HepG2 (cell line): ENCODE data around the gene LRTM2. TPM values are rescaled to one million over a fixed set of nuclear protein-coding genes. Genes with fewer than 3 reads are reported as not detected.

ENCODE experiments used
- CREB3 ChIP-seq: sonication (generic); formaldehyde crosslinking; IDR thresholded peaks from 2 replicates; pipeline ENCODE4 v1.5.0; 2020; ENCODE audit warnings: missing genetic modification reagents
- EEA1 ChIP-seq: sonication (generic); formaldehyde crosslinking; IDR thresholded peaks from 2 replicates; pipeline ENCODE4 v1.5.1; 2020; ENCODE audit warnings: mild to moderate bottlenecking, missing genetic modification reagents, borderline replicate concordance
- HDAC2 ChIP-seq: sonication (generic); formaldehyde crosslinking; IDR thresholded peaks from 2 replicates; pipeline ENCODE4 v1.4.0; 2020; ENCODE audit warnings: missing genetic modification reagents
- JDP2 ChIP-seq: sonication (generic); formaldehyde crosslinking; IDR thresholded peaks from 2 replicates; pipeline ENCODE4 v1.8.1; 2022; ENCODE audit warnings: missing genetic modification reagents, borderline replicate concordance
- KMT2A ChIP-seq: sonication (generic); formaldehyde crosslinking; IDR thresholded peaks from 2 replicates; pipeline ENCODE4 v1.4.0; 2020; ENCODE audit warnings: missing genetic modification reagents
- RAD21 ChIP-seq: fragments of 450-650 bp; formaldehyde crosslinking; IDR thresholded peaks from 2 replicates; pipeline ENCODE4 v1.5.0; 2020; ENCODE audit warnings: mild to moderate bottlenecking
- SAFB2 ChIP-seq: sonication (generic); formaldehyde crosslinking; IDR thresholded peaks from 2 replicates; pipeline ENCODE4 v1.5.1; 2020; ENCODE audit warnings: missing genetic modification reagents, low read depth, mild to moderate bottlenecking, borderline replicate concordance
- SP1 ChIP-seq, 2 experiments: fragments of 450-650 bp in 1 of 2; sonication (generic) in 1 of 2; formaldehyde crosslinking in 1 of 2; IDR thresholded peaks; 2 replicates each; pipeline versions ENCODE4 v1.4.0 to v1.6.1; 2016 to 2020; ENCODE audit warnings: missing genetic modification reagents in 1 of 2
- WIZ ChIP-seq: sonication (generic); formaldehyde crosslinking; IDR thresholded peaks from 2 replicates; pipeline ENCODE4 v1.5.1; 2020; ENCODE audit warnings: mild to moderate bottlenecking, missing genetic modification reagents
- ZMYM3 ChIP-seq: sonication (generic); formaldehyde crosslinking; IDR thresholded peaks from 2 replicates; pipeline ENCODE4 v1.5.1; 2020; ENCODE audit warnings: mild to moderate bottlenecking, missing genetic modification reagents
- ZNF18 ChIP-seq: sonication (generic); formaldehyde crosslinking; IDR thresholded peaks from 2 replicates; pipeline ENCODE4 v1.8.0; 2022; ENCODE audit warnings: mild to moderate bottlenecking, missing genetic modification reagents; ENCODE audit not compliant: insufficient replicate concordance
- ZNF232 ChIP-seq: sonication (generic); formaldehyde crosslinking; IDR thresholded peaks from 2 replicates; pipeline ENCODE4 v1.4.0; 2020; ENCODE audit warnings: missing genetic modification reagents, borderline replicate concordance
- ZNF503 ChIP-seq: sonication (generic); formaldehyde crosslinking; IDR thresholded peaks from 2 replicates; pipeline ENCODE4 v1.4.0; 2020; ENCODE audit warnings: missing genetic modification reagents
- ZNF552 ChIP-seq: sonication (generic); formaldehyde crosslinking; IDR thresholded peaks from 2 replicates; pipeline ENCODE4 v1.9.0; 2022; ENCODE audit warnings: missing genetic modification reagents, mild to moderate bottlenecking, borderline replicate concordance
- ZNF770 ChIP-seq: sonication (generic); formaldehyde crosslinking; IDR thresholded peaks from 2 replicates; pipeline ENCODE4 v1.5.0; 2020; ENCODE audit warnings: mild to moderate bottlenecking, missing genetic modification reagents
- polyA plus RNA-seq, 8 experiments: library from polyadenylated mRNA; depleted of rRNA in 3 of 8; stranded (reverse) in 7 of 8; unstranded in 1 of 8; fragments of >200 nt; fragmentation: Illumina TruSeq in 4 of 8; extraction: Trizol in 4 of 8; gene quantifications; 2 replicates each; pipeline versions ENCODE4 v1.2.1 to v1.2.3, GENCODE V29; 2011 to 2016; ENCODE audit warnings: low read depth in 4 of 8, missing spikeins in 1 of 8, mixed read lengths in 1 of 8; ENCODE audit not compliant: insufficient read depth in 1 of 8
- total RNA-seq, 5 experiments: library from RNA; depleted of rRNA; stranded (reverse); fragments of >200 nt; fragmentation: Illumina TruSeq; extraction: Trizol; gene quantifications; 2 replicates each; pipeline ENCODE4 v1.2.3, GENCODE V29; 2016; ENCODE audit warnings: low read depth in 1 of 5
- TF ChIP-seq, protein P1 (sequence below): sonication (generic); formaldehyde crosslinking; IDR thresholded peaks from 2 replicates; pipeline ENCODE4 v1.5.0; 2020; ENCODE audit warnings: missing genetic modification reagents, mild to moderate bottlenecking, borderline replicate concordance
- TF ChIP-seq, protein P2 (sequence below): sonication (generic); formaldehyde crosslinking; IDR thresholded peaks from 2 replicates; pipeline ENCODE4 v1.4.0; 2020; ENCODE audit warnings: mild to moderate bottlenecking, missing genetic modification reagents
- TF ChIP-seq, protein P3 (sequence below): sonication (generic); formaldehyde crosslinking; conservative IDR thresholded peaks from 2 replicates; pipeline ENCODE4 v1.4.0; 2020; ENCODE audit warnings: missing genetic modification reagents

The LRTM2 gene
- total and polyA plus RNA-seq, 2 of the 13 experiments (the other 11 are each of a cell fraction or from before 2014, with no cell fraction given), result 0.09 TPM; not detected in 1

GRCh38 chr12:1815814-1816729 lies 4.3 kb upstream of the LRTM2 start (continued):
- TF ChIP-seq JDP2, result no peak
- TF ChIP-seq RAD21 (CRISPR knock-in tag), result no peak
- TF ChIP-seq, protein P1, sequence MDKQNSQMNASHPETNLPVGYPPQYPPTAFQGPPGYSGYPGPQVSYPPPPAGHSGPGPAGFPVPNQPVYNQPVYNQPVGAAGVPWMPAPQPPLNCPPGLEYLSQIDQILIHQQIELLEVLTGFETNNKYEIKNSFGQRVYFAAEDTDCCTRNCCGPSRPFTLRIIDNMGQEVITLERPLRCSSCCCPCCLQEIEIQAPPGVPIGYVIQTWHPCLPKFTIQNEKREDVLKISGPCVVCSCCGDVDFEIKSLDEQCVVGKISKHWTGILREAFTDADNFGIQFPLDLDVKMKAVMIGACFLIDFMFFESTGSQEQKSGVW (CRISPR knock-in tag), result no peak
- TF ChIP-seq SAFB2 (CRISPR knock-in tag), result no peak
- TF ChIP-seq, protein P2, sequence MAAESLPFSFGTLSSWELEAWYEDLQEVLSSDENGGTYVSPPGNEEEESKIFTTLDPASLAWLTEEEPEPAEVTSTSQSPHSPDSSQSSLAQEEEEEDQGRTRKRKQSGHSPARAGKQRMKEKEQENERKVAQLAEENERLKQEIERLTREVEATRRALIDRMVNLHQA (CRISPR knock-in tag), result no peak
- TF ChIP-seq KMT2A (CRISPR knock-in tag), result no peak
- no peak for TF ChIP-seq ZNF232 (CRISPR knock-in tag)
- TF ChIP-seq HDAC2 (CRISPR knock-in tag), result peak; percentile 5; the same call in 1 of the 2 replicates
- no peak for TF ChIP-seq EEA1
- no peak; the same call in 1 of the 2 replicates for TF ChIP-seq ZMYM3
- TF ChIP-seq ZNF770, result no peak
- TF ChIP-seq ZNF552 (CRISPR knock-in tag), result no peak
- TF ChIP-seq WIZ (CRISPR knock-in tag), result no peak
- no peak for TF ChIP-seq CREB3 (CRISPR knock-in tag)
- no peak for TF ChIP-seq ZNF18 (CRISPR knock-in tag)
- TF ChIP-seq SP1 (IDR thresholded peaks at IDR 0.05), result no peak
- TF ChIP-seq SP1 (CRISPR knock-in tag; IDR thresholded peaks at IDR 0.05), result no peak
- TF ChIP-seq, protein P3, sequence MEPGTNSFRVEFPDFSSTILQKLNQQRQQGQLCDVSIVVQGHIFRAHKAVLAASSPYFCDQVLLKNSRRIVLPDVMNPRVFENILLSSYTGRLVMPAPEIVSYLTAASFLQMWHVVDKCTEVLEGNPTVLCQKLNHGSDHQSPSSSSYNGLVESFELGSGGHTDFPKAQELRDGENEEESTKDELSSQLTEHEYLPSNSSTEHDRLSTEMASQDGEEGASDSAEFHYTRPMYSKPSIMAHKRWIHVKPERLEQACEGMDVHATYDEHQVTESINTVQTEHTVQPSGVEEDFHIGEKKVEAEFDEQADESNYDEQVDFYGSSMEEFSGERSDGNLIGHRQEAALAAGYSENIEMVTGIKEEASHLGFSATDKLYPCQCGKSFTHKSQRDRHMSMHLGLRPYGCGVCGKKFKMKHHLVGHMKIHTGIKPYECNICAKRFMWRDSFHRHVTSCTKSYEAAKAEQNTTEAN (CRISPR knock-in tag), result no peak
- TF ChIP-seq ZNF503 (CRISPR knock-in tag), result no peak
